ENCODE results near the gene DOCK2.

Gene DOCK2

GRCh38 chr5:170010595-170010994 lies 373.5 kb downstream of the DOCK2 start:
- DNase-seq (ENCODE audit: low read depth): no peak
- H3K4me3 ChIP-seq (ENCODE audit: low read length): no peak overlapping the region
- TF ChIP-seq CTCF (IDR thresholded peaks at IDR 0.05; ENCODE audit: insufficient read depth, low read depth, low read length, missing control alignments): no peak

- TF ChIP-seq CTCF (IDR thresholded peaks at IDR 0.05; ENCODE audit: insufficient read depth, low read depth, low read length, missing control alignments): no peak
- H3K4me3 ChIP-seq (ENCODE audit: low read length): no peak overlapping the region
- peak; percentile 69 for DNase-seq (ENCODE audit: low read depth)
These were observed 374.7 kb downstream of the DOCK2 start for GRCh38 chr5:170011751-170012150.

GRCh38 chr5:170012622-170013021 lies 375.5 kb downstream of the DOCK2 start:
- H3K4me3 ChIP-seq (ENCODE audit: low read length): no peak overlapping the region
- no peak for DNase-seq (ENCODE audit: low read depth)
- TF ChIP-seq CTCF (IDR thresholded peaks at IDR 0.05; ENCODE audit: insufficient read depth, low read depth, low read length, missing control alignments): no peak

GRCh38 chr5:170020423-170020822 lies 383.3 kb downstream of the DOCK2 start:
- H3K4me3 ChIP-seq (ENCODE audit: low read length): no peak overlapping the region

GRCh38 chr5:170021506-170021905 lies 384.4 kb downstream of the DOCK2 start:
- DNase-seq (ENCODE audit: low read depth): no peak
- no peak overlapping the region for H3K4me3 ChIP-seq (ENCODE audit: low read length)
- TF ChIP-seq CTCF (IDR thresholded peaks at IDR 0.05; ENCODE audit: insufficient read depth, low read depth, low read length, missing control alignments): no peak

More at GRCh38 chr5:170020423-170020822, 383.3 kb downstream of the DOCK2 start:
- no peak for TF ChIP-seq CTCF (IDR thresholded peaks at IDR 0.05; ENCODE audit: insufficient read depth, low read depth, low read length, missing control alignments)
- DNase-seq (ENCODE audit: low read depth): no peak

GRCh38 chr5:170025853-170026252 lies 388.8 kb downstream of the DOCK2 start:
- TF ChIP-seq CTCF (IDR thresholded peaks at IDR 0.05; ENCODE audit: insufficient read depth, low read depth, low read length, missing control alignments): no peak
- H3K4me3 ChIP-seq (ENCODE audit: low read length): no peak overlapping the region
- no peak for DNase-seq (ENCODE audit: low read depth)

GRCh38 chr5:170028124-170028523 lies 391.0 kb downstream of the DOCK2 start:
- no peak for TF ChIP-seq CTCF (IDR thresholded peaks at IDR 0.05; ENCODE audit: insufficient read depth, low read depth, low read length, missing control alignments)
- H3K4me3 ChIP-seq (ENCODE audit: low read length): no peak overlapping the region
- DNase-seq (ENCODE audit: low read depth): peak; percentile 10
